Activated CD8-positive, alpha-beta memory T cell treated with anti-CD3 and anti-CD28 coated beads, Interleukin-2, amount 50 U/mL, for 24 hours (primary cell): ENCODE results near the gene PFDN6.
A peak's percentile ranks its signal among the peaks of the same experiment; 100 is the strongest.

ENCODE experiments used
- DNase-seq: peaks from one replicate; pipeline ENCODE4 v3.0.0-alpha.2; 2020; ENCODE audit errors: extremely low read depth

PFDN6 gene

DNA sequence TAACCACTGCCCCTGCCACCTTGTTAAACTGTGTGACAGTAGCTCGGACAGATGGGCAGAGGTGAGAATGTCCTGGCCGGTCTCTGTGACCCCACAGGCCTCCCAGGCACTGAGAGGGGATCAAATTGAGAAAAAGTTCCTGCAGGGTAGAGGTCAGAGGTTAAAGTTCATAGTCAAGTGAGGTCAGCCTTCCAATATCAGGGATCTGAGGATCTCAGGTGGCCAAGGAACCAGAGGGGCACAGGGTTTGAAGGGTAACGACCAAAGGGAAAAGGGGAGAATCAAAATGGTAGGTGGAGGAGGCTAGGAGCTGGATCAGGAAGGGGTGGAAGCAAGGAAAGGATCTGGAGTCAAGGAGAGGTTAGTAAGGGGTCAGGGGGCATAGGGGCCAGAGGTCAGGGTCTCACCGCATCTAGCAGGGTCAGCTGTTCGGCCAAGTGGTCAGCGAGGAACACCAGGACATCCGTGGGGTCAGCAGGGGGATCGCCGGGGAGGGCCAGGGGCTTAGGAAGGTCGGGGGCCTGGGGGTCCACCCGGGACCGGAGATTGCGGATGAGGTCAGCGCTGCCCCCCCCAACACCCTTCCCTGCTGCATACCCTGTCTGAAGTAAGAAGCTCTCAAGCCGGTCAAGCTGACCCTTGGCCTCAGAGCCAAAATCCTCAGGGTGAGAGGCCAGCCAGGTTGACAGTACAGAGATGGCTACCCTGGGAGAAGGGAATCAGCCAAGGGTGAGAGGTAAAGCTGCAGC, 6.4 kb downstream of the PFDN6 start:
- DNase-seq: no peak

DNA sequence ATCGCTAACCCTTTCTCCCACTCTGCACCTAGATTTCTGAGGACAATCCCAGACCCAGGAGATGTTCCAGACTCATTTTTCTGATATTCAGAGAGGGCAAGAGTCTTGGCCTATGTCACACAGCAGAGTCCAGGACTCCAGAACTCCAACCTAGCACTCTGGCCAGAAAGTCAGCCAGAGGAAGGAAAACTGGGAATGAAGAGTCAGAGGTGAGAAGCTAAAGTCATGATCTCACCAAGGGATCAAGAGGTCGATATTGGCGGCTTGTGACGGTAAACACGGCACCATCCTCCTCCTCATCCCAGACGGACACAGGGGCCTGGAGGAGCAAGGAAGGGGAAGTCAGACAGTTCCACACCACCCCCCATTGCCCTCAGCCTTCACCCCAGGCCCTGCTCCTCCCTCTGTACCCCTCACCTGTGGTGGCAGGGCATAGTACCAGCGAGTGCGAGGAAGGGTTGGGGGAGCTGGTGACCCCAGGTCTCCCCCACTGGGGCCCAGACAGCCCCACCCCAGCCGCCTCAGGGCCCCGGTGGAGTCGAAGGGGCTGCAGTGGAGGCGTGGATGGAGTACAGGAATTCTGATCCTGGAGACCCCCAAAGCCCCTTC, 7.5 kb downstream of the PFDN6 start:
- no peak for DNase-seq

DNA sequence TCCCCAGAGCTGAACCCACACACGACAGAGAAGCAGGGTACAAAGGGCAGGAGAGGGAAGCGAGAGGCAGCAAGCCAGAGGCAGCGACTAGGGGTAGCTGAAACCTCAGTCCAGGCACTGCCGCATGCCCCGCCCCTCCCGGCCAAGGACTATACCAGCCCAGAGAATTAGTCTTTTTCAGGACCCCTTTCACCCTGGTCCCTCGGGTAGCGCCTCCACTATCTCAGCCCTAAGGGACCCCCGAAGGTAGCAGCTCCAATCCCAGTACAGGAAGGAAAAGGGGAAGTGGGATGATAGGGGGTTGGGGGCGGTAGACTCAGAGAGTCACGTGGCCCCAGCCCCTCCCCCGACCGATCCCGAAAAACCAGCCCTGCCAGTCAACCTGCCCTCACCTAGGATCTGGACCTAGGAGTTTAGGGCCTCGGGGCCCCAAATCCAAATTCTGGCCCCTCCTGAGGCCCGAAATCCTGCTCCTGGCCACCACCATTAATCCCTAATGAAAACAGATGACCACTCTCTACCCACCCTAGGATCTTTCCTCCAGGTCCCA, 8.1 kb downstream of the PFDN6 start:
- no peak for DNase-seq

DNA sequence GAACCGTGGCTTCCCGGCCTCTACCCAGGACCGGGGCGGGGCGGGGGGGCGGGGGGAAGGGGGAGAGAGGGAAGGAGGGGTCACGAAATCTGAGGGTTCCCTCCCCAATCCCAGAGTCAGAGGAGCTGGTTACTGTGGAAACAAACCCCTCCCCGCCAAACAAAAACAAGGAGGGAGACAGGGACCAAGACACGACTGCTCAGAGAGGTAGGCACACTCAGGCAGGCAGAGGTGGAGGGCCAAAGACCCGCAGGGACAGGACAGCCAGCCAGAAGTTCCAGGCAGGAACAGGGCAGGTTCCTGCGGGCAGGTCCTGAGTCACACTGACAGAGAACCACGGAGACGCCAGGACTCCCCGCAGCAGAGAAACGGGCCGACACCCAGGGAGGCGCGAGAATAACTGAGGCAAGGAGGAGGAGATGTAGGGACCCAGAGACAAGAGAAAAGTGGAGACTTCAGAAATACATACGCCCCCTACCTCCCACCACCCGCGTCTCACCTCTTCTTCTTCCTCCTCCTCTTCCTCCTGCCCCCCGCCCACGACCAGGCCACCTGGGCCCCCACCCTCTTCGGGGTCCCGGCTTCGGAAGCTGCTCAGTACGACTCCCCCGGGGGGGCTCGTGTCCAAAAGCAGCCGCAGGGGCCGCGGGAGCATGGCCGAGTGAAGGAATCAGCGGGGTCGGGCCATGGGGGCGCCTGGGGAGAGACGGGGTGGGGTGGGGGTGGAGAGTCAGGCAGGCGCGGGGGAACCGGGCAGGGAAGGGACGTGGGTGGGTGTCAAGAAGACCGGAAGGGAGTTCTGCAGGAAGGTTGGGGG, 8.8 kb downstream of the PFDN6 start:
- no peak for DNase-seq

DNA sequence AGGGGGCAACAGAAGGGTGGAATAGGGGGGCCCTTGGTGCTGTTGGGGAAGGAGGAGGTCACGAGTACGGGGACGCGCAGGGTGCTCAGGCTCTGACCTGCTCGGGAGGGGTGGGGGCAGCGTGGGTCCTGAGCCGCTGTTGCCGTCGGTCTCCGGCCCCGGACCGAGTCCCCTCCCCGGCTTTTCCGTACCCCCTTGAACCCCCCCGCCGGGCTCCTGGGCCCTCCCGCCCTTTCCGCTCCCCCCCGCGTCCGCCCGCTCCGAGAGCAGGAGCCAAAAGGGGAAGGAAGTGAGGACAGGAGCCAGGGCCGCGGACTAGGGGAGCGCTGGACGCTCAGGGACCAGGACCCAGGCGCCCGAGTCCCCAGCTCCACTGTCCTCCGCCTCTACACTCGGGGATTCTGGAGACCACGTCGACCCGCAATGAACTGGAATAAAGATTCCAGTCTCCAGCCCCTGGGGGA, 9.4 kb downstream of the PFDN6 start, which contains the start of gene RGL2:
Gene RGL2 (minus strand): TSS at position 170 of the 464 bp plus-strand sequence. CDS start 332 bp downstream, outside the sequence.
- no peak for DNase-seq

DNA sequence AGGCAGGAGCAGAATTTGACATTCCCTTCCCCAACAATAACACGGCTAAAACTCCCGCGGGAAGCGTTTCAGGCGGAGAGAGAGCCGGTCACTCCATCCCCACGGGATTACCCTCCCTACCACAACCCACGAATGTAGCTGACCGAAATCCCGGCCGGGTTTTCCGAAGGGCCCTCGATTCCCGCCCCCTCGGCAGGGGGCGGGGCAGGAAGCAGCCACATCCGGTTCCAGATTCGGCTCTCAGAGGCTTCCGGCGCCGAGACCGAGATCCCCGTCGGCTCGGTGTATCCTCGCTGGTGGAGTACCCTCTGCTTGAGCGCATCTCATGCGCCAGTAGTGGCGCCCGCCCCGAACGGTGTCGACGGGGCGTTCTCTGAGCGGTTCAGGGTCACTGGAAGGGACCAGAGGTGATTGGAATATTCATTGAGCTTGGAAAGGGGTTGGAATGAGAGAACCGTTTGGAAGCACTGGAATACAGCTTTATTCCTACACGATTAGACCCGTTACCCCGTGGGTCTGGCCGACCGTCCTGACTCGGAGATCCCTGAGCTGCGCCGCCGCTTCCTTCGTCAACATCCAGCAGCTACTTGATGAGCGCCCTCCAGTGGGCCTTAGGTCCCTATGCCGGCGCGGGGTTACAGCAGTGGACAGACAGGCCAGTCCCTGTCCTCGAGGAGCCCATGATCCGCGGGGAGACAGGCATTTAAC, 10.0 kb downstream of the PFDN6 start:
- DNase-seq: peak; percentile 84

DNA sequence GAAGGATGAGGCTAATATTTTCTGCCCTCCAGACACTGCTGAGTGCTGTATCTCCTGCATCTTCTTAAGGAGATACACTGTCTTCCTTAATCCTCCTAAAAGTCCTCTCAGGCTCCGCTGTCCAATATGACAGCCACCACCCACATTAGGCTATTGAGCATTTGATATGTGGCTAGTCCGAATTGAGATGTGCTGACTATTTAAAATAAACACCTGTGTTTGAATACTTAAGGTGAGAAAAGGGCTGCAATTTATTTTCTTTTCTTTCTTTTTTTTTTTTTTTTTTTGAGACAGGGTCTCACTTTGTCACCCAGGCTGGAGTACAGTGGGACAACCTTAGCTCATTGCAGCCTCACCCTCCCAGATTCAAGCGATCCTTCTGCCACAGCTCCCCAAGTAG, 12.5 kb downstream of the PFDN6 start:
- no peak for DNase-seq

DNA sequence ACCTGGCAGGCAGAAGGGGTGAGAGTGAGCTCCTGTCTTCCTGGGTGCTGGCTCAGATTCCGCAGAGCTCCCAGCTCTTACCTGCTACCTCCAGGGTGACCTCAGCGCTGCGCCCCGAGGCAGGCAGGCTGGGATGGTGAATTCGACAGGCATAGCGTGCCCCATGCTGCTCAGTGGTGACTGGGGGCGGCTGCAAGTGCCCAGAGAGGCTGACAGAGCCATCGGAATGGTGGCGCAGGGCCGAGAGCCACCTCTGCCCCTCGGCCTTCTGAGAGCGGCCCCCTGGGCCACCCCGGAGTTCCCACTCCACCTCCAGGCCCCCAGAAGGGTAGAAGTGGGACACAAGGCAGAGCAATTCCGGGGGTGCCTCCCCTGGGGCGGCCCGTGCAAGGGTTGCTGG, 14.8 kb downstream of the PFDN6 start:
- DNase-seq: no peak

DNA sequence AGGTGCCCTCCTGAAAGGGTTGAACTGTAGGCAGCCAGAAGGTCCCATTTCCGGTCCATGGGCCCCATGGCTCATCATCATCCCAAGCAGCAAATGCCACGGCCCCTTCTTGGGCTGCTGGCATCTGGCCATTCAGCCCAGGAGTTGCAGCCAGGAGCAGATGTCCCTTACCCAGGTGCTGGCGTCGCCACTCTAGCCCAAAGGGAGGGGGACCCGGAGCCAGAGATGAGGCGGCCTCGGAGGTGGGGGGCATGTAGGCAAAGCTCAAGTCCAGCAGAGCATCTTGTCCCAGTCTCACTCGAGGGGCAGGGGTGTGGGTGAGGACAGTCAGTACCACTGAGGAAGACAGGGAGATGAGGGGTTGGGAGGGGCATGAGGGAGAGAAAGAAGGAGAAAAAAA, 15.7 kb downstream of the PFDN6 start:
- no peak for DNase-seq

DNA sequence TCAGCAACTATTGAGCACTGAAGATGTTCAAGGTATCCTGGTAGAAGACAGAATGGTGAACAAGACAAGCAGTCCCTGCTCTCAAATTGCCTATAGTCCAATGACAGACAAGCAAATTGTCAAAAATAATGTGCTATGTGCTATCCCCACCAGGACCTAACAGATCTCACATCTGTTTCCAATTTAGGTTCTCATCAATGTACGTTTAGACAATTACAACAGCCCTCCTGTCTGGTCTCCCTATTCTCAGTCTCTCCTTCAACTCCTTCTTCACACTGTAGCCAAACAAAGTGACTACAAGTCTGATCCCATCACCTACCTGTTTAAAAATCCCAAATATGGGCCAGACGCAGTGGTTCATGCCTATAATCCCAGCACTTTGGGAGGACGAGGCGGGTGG, 17.0 kb downstream of the PFDN6 start:
- no peak for DNase-seq

DNA sequence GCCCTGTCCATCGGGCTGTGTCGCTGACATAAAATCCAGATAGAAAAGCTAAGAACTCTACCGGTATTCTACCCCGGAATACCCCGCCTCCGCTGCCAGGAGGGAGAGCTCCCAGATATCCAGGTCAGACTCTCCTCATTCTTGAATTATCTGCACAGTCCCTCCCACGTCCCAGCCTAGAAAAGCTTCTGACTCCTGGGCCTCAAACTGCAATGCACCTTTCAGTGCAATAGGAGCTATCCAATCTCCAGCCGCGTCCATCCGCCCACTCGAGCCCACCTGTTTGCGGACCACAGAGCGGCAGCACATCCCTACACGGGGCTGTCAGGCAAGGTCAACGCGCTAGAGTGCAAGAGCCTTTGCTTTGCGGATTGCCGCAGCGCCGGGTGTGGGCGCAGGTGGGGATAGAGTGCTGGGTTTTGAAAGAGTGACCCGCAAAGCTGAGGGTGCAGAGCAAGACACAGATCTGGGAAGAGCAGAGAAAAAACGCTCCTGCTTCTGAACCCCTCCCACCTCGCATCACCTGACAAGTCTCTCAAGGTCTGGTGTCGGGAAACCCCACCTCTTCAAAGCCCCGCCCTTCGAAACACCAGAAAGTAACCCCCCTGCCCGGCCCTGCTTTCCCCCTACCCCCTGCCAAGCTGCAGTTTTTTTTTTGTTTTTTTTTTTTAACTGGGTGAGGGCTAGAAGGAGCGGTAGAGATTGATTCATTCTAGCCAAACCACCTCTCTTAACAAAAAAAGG, 23.1 kb downstream of the PFDN6 start:
- no peak for DNase-seq

DNA sequence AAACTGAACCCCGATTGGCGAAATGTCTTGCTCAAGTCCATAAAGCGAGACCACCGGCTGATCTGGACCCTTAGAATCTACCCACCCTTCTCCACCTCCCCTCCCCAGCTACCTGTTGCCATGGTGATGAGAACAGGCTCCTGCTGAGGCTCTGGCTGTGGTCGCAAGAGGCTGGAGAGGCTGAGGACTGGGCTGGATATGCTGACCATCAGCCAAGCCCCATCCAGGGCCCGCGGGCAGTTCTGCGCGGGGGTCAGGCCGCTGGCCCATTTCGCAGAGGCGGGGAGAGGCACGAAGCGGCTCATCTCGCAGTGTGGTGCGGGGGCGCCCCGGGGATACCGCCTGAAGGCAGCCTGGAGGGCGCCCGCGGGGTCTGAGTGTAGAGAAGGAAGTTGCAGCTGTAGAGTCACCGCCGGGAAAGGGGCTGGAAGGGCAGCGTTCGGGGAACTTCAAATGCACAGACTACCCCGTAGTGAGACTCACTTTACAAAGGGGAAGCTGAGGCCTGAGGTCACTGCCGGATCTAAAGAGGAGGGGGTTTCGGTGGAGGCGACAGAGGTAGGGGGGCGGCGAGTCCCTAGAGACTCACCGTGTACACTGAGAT, 23.8 kb downstream of the PFDN6 start:
- no peak for DNase-seq

DNA sequence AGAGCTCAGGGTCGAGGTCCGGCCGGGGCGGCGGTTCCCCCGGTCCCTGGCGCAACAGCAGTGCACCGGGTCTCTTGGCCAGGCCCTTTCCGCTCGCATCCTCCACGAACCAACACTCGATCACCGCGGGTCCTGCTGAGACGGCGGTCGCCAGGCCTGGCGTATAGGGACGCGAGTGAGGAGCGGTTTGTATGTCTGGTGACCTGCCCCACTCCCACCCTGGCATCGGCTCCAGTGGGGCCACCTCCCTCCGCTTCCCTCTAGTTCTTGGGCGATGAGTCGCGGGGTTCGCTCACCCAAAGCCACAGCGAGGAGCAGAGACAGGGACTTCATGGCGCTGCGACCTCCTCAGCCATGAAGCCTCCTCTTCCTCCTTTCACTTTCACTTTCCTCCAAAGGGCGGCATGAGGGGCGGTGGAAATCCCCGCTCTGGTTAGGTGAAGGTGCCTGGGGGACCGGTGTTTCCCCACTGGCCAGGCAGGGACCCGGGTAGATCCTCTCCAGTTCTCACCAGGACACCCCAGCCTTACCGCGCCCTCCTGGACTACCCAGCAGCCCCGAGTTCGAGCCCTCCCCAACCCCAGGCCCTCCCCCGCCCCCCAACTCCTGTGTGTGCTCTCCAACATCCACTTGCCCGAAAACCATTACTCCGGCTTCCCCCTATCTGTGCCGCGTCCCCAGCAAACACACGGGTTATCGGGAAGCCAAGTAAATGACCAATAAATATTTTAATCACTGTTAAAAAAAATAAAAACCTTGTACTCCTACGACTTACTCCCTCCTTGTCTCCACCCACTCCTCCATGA, 24.5 kb downstream of the PFDN6 start, which contains the start of gene TAPBP:
Gene TAPBP (minus strand): TSS at position 370 of the 806 bp plus-strand sequence. CDS start 37 bp downstream, at position 333.
- peak; percentile 72 for DNase-seq

DNA sequence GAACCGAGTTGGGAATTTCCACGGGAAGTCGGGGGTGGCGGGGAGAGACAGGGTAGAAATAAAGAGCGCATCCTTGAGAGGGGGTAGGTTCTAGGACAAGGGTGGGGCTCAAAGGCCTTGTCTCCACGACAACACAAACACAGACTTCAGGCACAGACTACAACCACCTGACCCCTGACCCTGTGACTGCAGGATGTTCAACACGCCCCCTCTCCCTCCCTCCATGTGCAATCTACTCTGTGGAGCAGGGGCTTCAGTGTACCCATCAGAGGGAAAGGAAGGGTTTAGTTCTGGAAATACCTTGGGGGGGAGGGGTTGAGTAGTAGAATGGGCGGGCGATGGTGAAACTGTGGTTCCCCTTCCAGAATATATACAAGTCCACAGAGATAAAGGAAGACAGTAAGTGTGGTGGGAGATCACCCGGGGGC, 25.1 kb downstream of the PFDN6 start:
- DNase-seq: no peak

DNA sequence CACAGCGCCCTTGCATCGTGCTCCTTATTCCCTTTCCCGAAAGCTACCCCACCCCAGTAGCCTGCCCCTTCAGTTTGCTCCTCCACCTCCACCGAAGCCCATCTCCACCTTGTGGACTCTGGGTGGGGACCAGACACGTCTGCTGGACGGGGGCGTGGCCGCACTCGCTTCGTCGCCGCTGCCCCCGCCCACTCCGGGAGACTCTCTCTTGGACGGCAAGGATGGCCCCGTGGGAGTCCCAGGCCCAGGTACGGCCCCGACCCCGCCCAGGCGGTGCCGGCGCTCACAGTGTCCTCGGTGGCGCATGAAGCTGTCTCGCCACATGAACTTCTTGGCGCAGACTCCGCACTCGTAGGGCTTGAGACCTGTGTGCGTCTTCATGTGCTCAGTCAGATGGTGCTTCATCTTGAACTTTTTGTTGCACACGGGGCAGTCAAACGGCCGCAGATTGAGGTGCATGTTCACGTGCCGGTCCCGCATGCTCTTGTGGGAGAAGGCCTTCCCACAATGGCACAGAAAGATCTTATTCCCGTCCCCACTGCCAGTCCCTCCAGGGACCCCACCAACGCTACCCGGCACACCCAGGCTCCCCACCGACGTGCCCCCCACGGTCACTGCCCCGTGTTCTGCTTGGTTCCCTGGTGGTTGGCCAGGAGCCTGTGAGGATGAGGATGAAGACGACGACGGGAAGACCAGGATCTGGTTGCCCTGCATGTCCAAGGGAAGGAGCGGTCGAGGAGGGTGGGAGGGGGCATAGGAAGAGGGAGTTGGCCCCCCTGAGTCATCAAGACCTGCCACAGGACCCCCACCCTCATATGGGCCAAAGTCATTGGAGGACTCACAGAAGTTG, 25.8 kb downstream of the PFDN6 start:
- no peak for DNase-seq

DNA sequence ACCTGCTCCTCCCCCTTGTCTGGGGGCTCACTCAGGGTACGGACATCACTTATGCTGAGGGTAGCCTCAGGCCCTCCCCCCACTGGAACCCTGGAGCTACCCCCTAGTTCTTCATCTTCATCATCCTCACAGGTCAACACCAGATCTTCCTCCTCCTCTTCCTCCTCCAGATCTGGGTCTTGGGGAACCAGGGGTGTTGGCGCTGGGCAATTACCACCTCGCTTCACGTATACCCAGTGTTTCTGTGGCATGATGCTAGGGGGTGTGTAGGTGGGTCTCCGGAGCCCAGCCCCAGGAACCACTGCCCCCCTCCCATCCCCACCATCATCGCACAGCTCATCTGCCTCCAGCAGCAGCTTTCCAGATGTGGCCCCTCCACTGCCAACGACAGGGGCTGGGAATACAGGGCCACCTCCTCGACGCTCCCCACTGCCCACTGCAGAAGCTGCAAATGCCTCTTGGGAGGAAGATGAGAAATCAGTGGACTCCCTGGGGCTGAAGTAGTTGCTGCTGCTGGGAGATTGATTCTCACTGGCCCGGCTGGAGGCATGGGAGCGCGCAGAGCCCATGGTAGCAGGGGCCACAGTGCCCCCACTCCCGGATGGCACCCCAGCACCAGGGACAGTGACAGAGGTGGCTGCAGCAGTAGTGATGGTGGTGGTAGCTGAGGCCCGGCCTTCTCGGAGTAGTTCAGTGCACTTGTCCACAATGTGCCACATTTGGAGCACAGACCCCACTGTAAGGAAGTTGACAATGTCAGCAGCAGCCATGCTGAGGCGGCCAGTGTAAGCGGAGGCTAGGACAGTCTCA, 26.6 kb downstream of the PFDN6 start:
- no peak for DNase-seq

DNA sequence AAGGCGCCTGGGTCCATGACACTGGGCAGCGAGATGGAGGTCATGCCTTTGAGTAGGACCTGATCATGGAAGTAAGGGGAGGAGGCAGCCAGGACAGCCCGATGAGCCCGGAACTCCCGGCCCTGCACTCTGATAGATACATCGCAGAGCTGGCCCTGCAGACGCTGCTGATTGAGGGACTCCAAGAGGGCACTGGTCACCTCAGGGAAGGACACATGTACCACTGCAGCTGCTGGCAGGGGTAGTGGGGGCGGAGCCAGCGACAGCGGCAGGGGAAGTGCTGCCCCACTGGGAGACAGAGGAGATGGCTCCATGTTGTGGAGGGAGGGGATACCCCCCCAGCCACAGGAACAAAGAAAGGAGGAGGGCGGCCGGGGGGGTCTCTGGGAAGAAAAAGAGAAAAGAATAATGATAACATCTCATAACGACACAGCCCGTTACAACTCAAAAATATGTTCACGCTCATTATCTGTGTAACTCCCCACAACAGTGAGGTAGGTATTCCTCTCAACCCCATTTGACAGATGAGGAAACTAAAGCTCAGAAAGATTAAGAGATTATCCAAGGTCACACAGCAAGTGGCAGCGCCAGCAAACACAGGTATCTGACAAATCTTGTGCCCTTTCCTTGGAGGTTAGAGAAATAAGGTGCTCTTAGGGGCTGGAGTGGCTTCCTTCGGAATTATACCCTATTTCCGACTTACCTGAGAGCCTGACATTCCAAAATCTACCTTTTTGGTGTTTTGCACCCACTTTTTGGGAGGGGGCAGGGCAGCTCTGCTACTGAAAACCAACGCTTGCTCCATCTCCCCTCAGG, 27.4 kb downstream of the PFDN6 start:
- DNase-seq: no peak
